ENCODE results near the gene ERF. TPM values are rescaled to one million over a fixed set of nuclear protein-coding genes. Genes with fewer than 3 reads are reported as not detected.

ERF gene
- total and polyA plus RNA-seq, 2 of the 8 experiments (the other 6 are each of a cell fraction or from before 2014, with no cell fraction given): 43.7 to 62.7 TPM

GRCh38 chr19:42225718-42226292 is 29.1 kb downstream of the ERF start:
- WGBS, 2 experiments (ENCODE audit: extremely low coverage in 1 of 2, insufficient coverage in 1 of 2, insufficient read length in 1 of 2, insufficient replicate concordance in 2 of 2, low coverage in 1 of 2, low lambda C conversion rate in 2 of 2, missing lambda C conversion rate in 1 of 2): 93% methylated on average over 33 of the region's 33 CpGs; no CpG with 5 or more reads in 1 of the 2 experiments
- Histone ChIP-seq H2BK20ac (ENCODE audit: low read length) (no peak overlapping the region), H2AFZ (ENCODE audit: low read length) (no peak overlapping the region), H2AK5ac (ENCODE audit: low read depth, low read length) (no peak overlapping the region), H2BK12ac (ENCODE audit: low read depth, low read length) (no peak overlapping the region), H3K4me3 (ENCODE audit: extremely low read depth in 1 of 4, insufficient read depth in 2 of 4, low read depth in 3 of 4, low read length in 4 of 4) (no peak overlapping the region), H3K56ac (replicated peaks; ENCODE audit: insufficient read length, low read depth, low read length) (no peak overlapping the region), H3K4me1 (replicated peaks in 1 of 4; ENCODE audit: control insufficient read depth in 3 of 4, insufficient read depth in 4 of 4, low read length in 3 of 4) (peaks cover 0 to 1% (median 0%) of the 10 kb centered on the region in 4 experiments; a peak in 1 of 7 replicates), H4K8ac (ENCODE audit: extremely low read depth, insufficient read depth, low read length) (no peak overlapping the region; the same call in 1 of the 2 replicates), H3K27me3 (replicated peaks in 1 of 4; ENCODE audit: control insufficient read depth in 3 of 4, extremely low read depth in 1 of 4, insufficient read depth in 3 of 4, low read length in 3 of 4) (no peaks in the 10 kb centered on the region), H2BK120ac (replicated peaks; ENCODE audit: low read depth, low read length) (no peak overlapping the region), H3K27ac (ENCODE audit: low read depth, low read length) (no peak overlapping the region), H4K20me1 (replicated peaks in 1 of 2; ENCODE audit: control insufficient read depth in 1 of 2, insufficient read depth in 2 of 2, low read length in 2 of 2) (peaks cover 10 to 29% of the 10 kb centered on the region in 2 experiments), H3K36me3 (ENCODE audit: control insufficient read depth in 2 of 4, insufficient read depth in 4 of 4, low read length in 3 of 4) (peaks cover 19 to 44% (median 35%) of the 10 kb centered on the region in 4 experiments), H3K23me2 (ENCODE audit: low read depth, low read length) (peaks cover 2% of the 10 kb centered on the region; the same call in 1 of the 2 replicates), H3K14ac (ENCODE audit: insufficient read length) (no peak overlapping the region), H3K18ac (ENCODE audit: extremely low read depth, low read length) (no peak overlapping the region), H4K91ac (replicated peaks; ENCODE audit: insufficient read length, low read length) (no peak overlapping the region), H3K4ac (replicated peaks; ENCODE audit: insufficient read length, low read depth, low read length) (no peak overlapping the region), H3K9ac (replicated peaks in 1 of 4; ENCODE audit: extremely low read depth in 1 of 4, low read depth in 3 of 4, low read length in 3 of 4) (no peak overlapping the region), H4K5ac (ENCODE audit: insufficient read length, low read depth, low read length) (no peak overlapping the region), H3K4me2 (ENCODE audit: insufficient read depth in 1 of 2, low read depth in 2 of 2, low read length in 2 of 2) (no peak overlapping the region), H3K79me2 (ENCODE audit: control insufficient read depth in 1 of 2, insufficient read depth in 2 of 2, low read length in 2 of 2) (peaks cover 0 to 14% of the 10 kb centered on the region in 2 experiments; a peak in 2 of 4 replicates), H2BK5ac (ENCODE audit: low read depth, low read length) (no peak overlapping the region), H3K9me3 (ENCODE audit: insufficient read depth in 2 of 2, low read depth in 1 of 2, low read length in 1 of 2) (no peaks in the 10 kb centered on the region), H3K79me1 (ENCODE audit: low read depth, low read length) (peaks cover 10% of the 10 kb centered on the region), H3K23ac (ENCODE audit: insufficient read length) (no peak overlapping the region), H2BK15ac (ENCODE audit: low read length) (no peak overlapping the region)
- ChIA-PET POLR2A (ENCODE audit: partially characterized antibody) (interaction anchor here (0.5 to 2.1 kb wide), 6 partner anchors 9 to 55 kb away, joined by 3 to 9 read pairs (median 4); no protein-coding TSS in a partner anchor), CTCF (ENCODE audit: partially characterized antibody) (interaction anchor here (0.8 to 2.3 kb wide), 5 partner anchors 14 to 112 kb away, joined by 3 to 8 read pairs (median 4); no protein-coding TSS in a partner anchor)
- DNase-seq (ENCODE audit: low read depth in 1 of 2, low spot score in 2 of 2) (no peak), FAIRE-seq (no peak)
- TF ChIP-seq GTF2F1 (IDR thresholded peaks at IDR 0.05; ENCODE audit: borderline replicate concordance, low read depth, low read length): no peak
- no peak for TF ChIP-seq BRCA1 (IDR thresholded peaks at IDR 0.05; ENCODE audit: low read depth, low read length)
- no peak for TF ChIP-seq NRF1 (IDR thresholded peaks at IDR 0.05; ENCODE audit: low read depth, low read length)
- TF ChIP-seq NANOG (IDR thresholded peaks at IDR 0.05; ENCODE audit: insufficient read depth, low read depth, low read length, poor library complexity, severe bottlenecking): no peak
- TF ChIP-seq, protein P1, sequence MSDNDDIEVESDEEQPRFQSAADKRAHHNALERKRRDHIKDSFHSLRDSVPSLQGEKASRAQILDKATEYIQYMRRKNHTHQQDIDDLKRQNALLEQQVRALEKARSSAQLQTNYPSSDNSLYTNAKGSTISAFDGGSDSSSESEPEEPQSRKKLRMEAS (IDR thresholded peaks at IDR 0.05): no peak
